ENCODE data around the gene NCSTN. TPM values are rescaled to one million over a fixed set of nuclear protein-coding genes. Genes with fewer than 3 reads are reported as not detected.

The NCSTN gene
- total RNA-seq, 1 donor from 2014 or later = 83.1 TPM

- H3K27ac Mint-ChIP-seq (ENCODE audit: unreplicated experiment) = no peak overlapping the region
- H3K4me3 Mint-ChIP-seq = no peak overlapping the region
- no peaks in the 10 kb centered on the region for H3K4me1 Mint-ChIP-seq
- no peak for DNase-seq (ENCODE audit: low read depth, low spot score)
- no peak for TF ChIP-seq CTCF (conservative IDR thresholded peaks at IDR 0.05)
- no peaks in the 10 kb centered on the region for H3K27me3 Mint-ChIP-seq (ENCODE audit: low read depth)
- peaks cover 28% of the 10 kb centered on the region for H3K36me3 Mint-ChIP-seq (ENCODE audit: low read depth)
- no peaks in the 10 kb centered on the region for H3K9me3 Mint-ChIP-seq
These were observed 34.0 kb upstream of the NCSTN start for GRCh38 chr1:160309185-160309557.

- no peaks in the 10 kb centered on the region for H3K4me1 Mint-ChIP-seq
- H3K27ac Mint-ChIP-seq (ENCODE audit: unreplicated experiment) = no peak overlapping the region
- H3K4me3 Mint-ChIP-seq = no peak overlapping the region
- no peaks in the 10 kb centered on the region for H3K9me3 Mint-ChIP-seq
- no peak for TF ChIP-seq CTCF (conservative IDR thresholded peaks at IDR 0.05)
- peaks cover 29% of the 10 kb centered on the region for H3K36me3 Mint-ChIP-seq (ENCODE audit: low read depth)
- H3K27me3 Mint-ChIP-seq (ENCODE audit: low read depth) = no peaks in the 10 kb centered on the region
- DNase-seq (ENCODE audit: low read depth, low spot score) = no peak
These were observed 33.6 kb upstream of the NCSTN start for GRCh38 chr1:160309571-160309970.

GRCh38 chr1:160315359-160315758 lies 27.8 kb upstream of the NCSTN start:
- no peaks in the 10 kb centered on the region for H3K27me3 Mint-ChIP-seq (ENCODE audit: low read depth)
- no peak for DNase-seq (ENCODE audit: low read depth, low spot score)
- H3K4me1 Mint-ChIP-seq = no peaks in the 10 kb centered on the region
- peaks cover 50% of the 10 kb centered on the region for H3K36me3 Mint-ChIP-seq (ENCODE audit: low read depth)
- H3K4me3 Mint-ChIP-seq = no peak overlapping the region
- no peak overlapping the region for H3K27ac Mint-ChIP-seq (ENCODE audit: unreplicated experiment)
- no peak for TF ChIP-seq CTCF (conservative IDR thresholded peaks at IDR 0.05)
- no peaks in the 10 kb centered on the region for H3K9me3 Mint-ChIP-seq

GRCh38 chr1:160322831-160323230 lies 20.4 kb upstream of the NCSTN start:
- DNase-seq (ENCODE audit: low read depth, low spot score) = no peak
- H3K27me3 Mint-ChIP-seq (ENCODE audit: low read depth) = no peaks in the 10 kb centered on the region
- no peak overlapping the region for H3K27ac Mint-ChIP-seq (ENCODE audit: unreplicated experiment)
- no peaks in the 10 kb centered on the region for H3K9me3 Mint-ChIP-seq
- H3K4me1 Mint-ChIP-seq = peaks cover under 1% of the 10 kb centered on the region
- TF ChIP-seq CTCF (conservative IDR thresholded peaks at IDR 0.05) = no peak
- H3K4me3 Mint-ChIP-seq = no peak overlapping the region
- peaks cover 25% of the 10 kb centered on the region for H3K36me3 Mint-ChIP-seq (ENCODE audit: low read depth)

DNA sequence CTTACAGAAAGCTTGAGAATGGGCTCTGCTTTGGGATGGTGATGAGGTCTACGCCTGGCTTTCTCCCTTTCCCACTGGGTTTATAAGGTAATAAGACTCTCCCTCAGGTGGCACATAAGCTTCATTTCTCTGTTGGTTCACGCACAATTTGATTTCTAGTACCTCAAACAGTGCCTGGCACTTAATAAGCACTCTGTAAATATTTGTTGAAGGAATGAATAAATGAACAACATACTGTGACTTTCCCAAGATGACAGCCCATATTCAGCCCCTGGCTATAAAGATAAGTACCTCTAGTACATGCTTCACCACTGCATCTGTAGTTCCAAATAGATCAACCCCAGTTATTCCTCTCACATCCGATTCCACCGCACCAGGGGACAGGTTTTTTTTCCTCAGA lies 17.9 kb upstream of the NCSTN start:
- Mint-ChIP-seq H3K9me3 (no peaks in the 10 kb centered on the region), H3K27me3 (ENCODE audit: low read depth) (no peaks in the 10 kb centered on the region), H3K27ac (ENCODE audit: unreplicated experiment) (no peak overlapping the region), H3K4me3 (no peak overlapping the region), H3K4me1 (peaks cover 16% of the 10 kb centered on the region), H3K36me3 (ENCODE audit: low read depth) (peaks cover 23% of the 10 kb centered on the region)
- no peak for DNase-seq (ENCODE audit: low read depth, low spot score)
- TF ChIP-seq CTCF (conservative IDR thresholded peaks at IDR 0.05) = no peak

GRCh38 chr1:160326418-160326817 lies 16.8 kb upstream of the NCSTN start:
- no peaks in the 10 kb centered on the region for H3K9me3 Mint-ChIP-seq

More at GRCh38 chr1:160326418-160326817, 16.8 kb upstream of the NCSTN start:
- Mint-ChIP-seq H3K27ac (ENCODE audit: unreplicated experiment) (no peak overlapping the region), H3K4me3 (no peak overlapping the region), H3K27me3 (ENCODE audit: low read depth) (no peaks in the 10 kb centered on the region), H3K4me1 (peaks cover 20% of the 10 kb centered on the region), H3K36me3 (ENCODE audit: low read depth) (peaks cover 26% of the 10 kb centered on the region)
- no peak for DNase-seq (ENCODE audit: low read depth, low spot score)
- no peak for TF ChIP-seq CTCF (conservative IDR thresholded peaks at IDR 0.05)

Data from neural crest cell (in vitro differentiated cells).